GM12878 (cell line): ENCODE results near the gene PNPLA5. TPM values are rescaled to one million over a fixed set of nuclear protein-coding genes. Genes with fewer than 3 reads are reported as not detected.

ENCODE experiments used
- ATAC-seq: fragments of 200-7000 bp; cut with Tn5 transposase; 3 replicates; pipeline ENCODE4 v1.9.1; 2020; ENCODE audit warnings: mild to moderate bottlenecking, moderate library complexity
- BruUV-seq: library from RNA; stranded (reverse); fragments of 400-500 nt; replicated peaks from 2 replicates; lab custom pipeline; 2021; lab: Mats Ljungman, UMichigan
- CTCF ChIA-PET: fragments of 300-600 bp; sonication (Branson Sonifier 250); formaldehyde crosslinking; extraction: SDS; loops from one replicate; lab custom pipeline; 2021; ENCODE audit warnings: inconsistent platforms; lab: Yijun Ruan, JAX
- POLR2A ChIA-PET: fragments of 350-600 bp; formaldehyde crosslinking; extraction: SDS; loops from one replicate; lab custom pipeline; 2021; ENCODE audit warnings: inconsistent platforms; lab: Charles Lee
- RAD21 ChIA-PET: fragments of 300-600 bp; sonication (Branson Sonifier 250); formaldehyde crosslinking; loops from one replicate; lab custom pipeline; 2023; ENCODE audit warnings: antibody characterized with exemption; ENCODE audit not compliant: unreplicated experiment; lab: Charles Lee
- SMC1A ChIA-PET: fragments of 300-600 bp; sonication (Branson Sonifier 250); formaldehyde crosslinking; loops from one replicate; lab custom pipeline; 2023; ENCODE audit not compliant: unreplicated experiment, uncharacterized antibody; lab: Charles Lee
- DNase-seq: peaks from one replicate; pipeline ENCODE4 v3.0.0-alpha.2; 2011; ENCODE audit warnings: low read depth, low spot score
- FAIRE-seq: peaks from 3 replicates; lab custom pipeline; 2011; peaks lifted over from hg19 to GRCh38; lab: Jason Lieb, UNC
- H2AFZ ChIP-seq: 2 replicates; pipeline ENCODE4 v1.6.0; 2011; ENCODE audit warnings: low read depth, low read length, control low read depth; ENCODE audit not compliant: control insufficient read depth
- H3K27ac ChIP-seq: 2 replicates; pipeline ENCODE4 v1.5.1; 2011; ENCODE audit warnings: control low read depth; ENCODE audit not compliant: control insufficient read depth, insufficient read depth
- H3K27me3 ChIP-seq, 2 experiments: replicated peaks in 1 of 2; 2 replicates each; pipeline versions ENCODE4 v1.6.0 to v1.6.1; 2011; ENCODE audit warnings: low read length in 1 of 2; ENCODE audit not compliant: control insufficient read depth in 2 of 2, insufficient read depth in 2 of 2
- H3K36me3 ChIP-seq, 2 experiments: 2 replicates each; pipeline ENCODE4 v1.5.1; 2011; ENCODE audit warnings: low read length in 1 of 2; ENCODE audit not compliant: control insufficient read depth in 2 of 2, insufficient read depth in 2 of 2
- H3K4me1 ChIP-seq: 2 replicates; pipeline ENCODE4 v1.6.1; 2011; ENCODE audit warnings: mild to moderate bottlenecking, low read length, moderate library complexity, mixed read lengths; ENCODE audit not compliant: control insufficient read depth, insufficient read depth
- H3K4me2 ChIP-seq: 2 replicates; pipeline ENCODE4 v1.6.0; 2011; ENCODE audit warnings: control low read depth; ENCODE audit not compliant: control insufficient read depth, insufficient read depth
- H3K4me3 ChIP-seq: fragments of 200-600 bp; sonication (generic); 2 replicates; pipeline ENCODE4 v1.5.1; 2016
- H3K79me2 ChIP-seq: 2 replicates; pipeline ENCODE4 v1.6.0; 2011; ENCODE audit warnings: low read length; ENCODE audit not compliant: control insufficient read depth, insufficient read depth
- H3K9ac ChIP-seq: 2 replicates; pipeline ENCODE4 v1.8.0; 2011; ENCODE audit warnings: low read length, control low read depth, mixed read lengths; ENCODE audit not compliant: control insufficient read depth, insufficient read depth
- H3K9me3 ChIP-seq: replicated peaks from 3 replicates; pipeline ENCODE4 v1.5.1; 2011; ENCODE audit warnings: mild to moderate bottlenecking, low read length; ENCODE audit not compliant: control insufficient read depth, insufficient read depth
- H4K20me1 ChIP-seq: 2 replicates; pipeline ENCODE4 v1.6.0; 2011; ENCODE audit not compliant: control insufficient read depth, insufficient read depth
- ASH2L ChIP-seq: fragments of 300-600, 200-600 bp; sonication (generic); IDR thresholded peaks from 2 replicates; pipeline ENCODE4 v1.6.1; 2017; ENCODE audit warnings: low read depth, mild to moderate bottlenecking, borderline replicate concordance
- BRCA1 ChIP-seq: IDR thresholded peaks from 2 replicates; pipeline ENCODE4 v1.6.1; 2011; ENCODE audit warnings: low read depth, low read length, improper control_type of control experiment
- EED ChIP-seq: sonication (generic); IDR thresholded peaks from 2 replicates; pipeline ENCODE4 v1.6.1; 2016; ENCODE audit warnings: antibody characterized with exemption, low read depth
- JUND ChIP-seq: IDR thresholded peaks from 2 replicates; pipeline ENCODE4 v1.6.1; 2012; ENCODE audit warnings: low read depth, mild to moderate bottlenecking, low read length, improper control_type of control experiment, moderate library complexity
- KLF5 ChIP-seq: fragments of 450-650 bp; IDR thresholded peaks from 2 replicates; pipeline ENCODE4 v1.6.1; 2014; ENCODE audit warnings: mild to moderate bottlenecking; ENCODE audit not compliant: partially characterized antibody
- NFXL1 ChIP-seq: fragments of 450-650 bp; IDR thresholded peaks from 2 replicates; pipeline ENCODE4 v1.6.1; 2017; ENCODE audit warnings: antibody characterized with exemption, mild to moderate bottlenecking, borderline replicate concordance
- NRF1 ChIP-seq: conservative IDR thresholded peaks from 2 replicates; pipeline ENCODE4 v1.6.1; 2011; ENCODE audit warnings: mild to moderate bottlenecking, low read depth, low read length, improper control_type of control experiment
- RCOR1 ChIP-seq: conservative IDR thresholded peaks from 2 replicates; pipeline ENCODE4 v1.6.1; 2012; ENCODE audit warnings: low read depth, low read length, improper control_type of control experiment
- RFX5 ChIP-seq: IDR thresholded peaks from 2 replicates; pipeline ENCODE4 v1.6.1; 2011; ENCODE audit warnings: low read depth, low read length, improper control_type of control experiment
- SMAD1 ChIP-seq: fragments of 450-650 bp; IDR thresholded peaks from 2 replicates; pipeline ENCODE4 v1.6.1; 2018; ENCODE audit warnings: mild to moderate bottlenecking, low read depth; ENCODE audit not compliant: partially characterized antibody
- WGBS: methylation state at CpG from one replicate; pipeline ENCODE4 v1.1.6; 2016; ENCODE audit warnings: low lambda C conversion rate; ENCODE audit not compliant: insufficient replicate concordance, insufficient coverage; ENCODE audit errors: missing lambda C conversion rate; 5-methylcytosine and 5-hydroxymethylcytosine counted together
- in situ Hi-C: fragments of 300-500 bp; cut with MboI; formaldehyde crosslinking; loops from 9 replicates; pipeline ENCODE4 v1.14.3; 2018; ENCODE audit warnings: mixed read lengths
- intact Hi-C: fragments of 100-400 bp; cut with micrococcal nuclease; formaldehyde crosslinking; loops from one replicate; pipeline ENCODE4 v1.14.2; 2022; ENCODE audit not compliant: unreplicated experiment
- polyA plus RNA-seq, 11 experiments: library from polyadenylated mRNA; depleted of rRNA in 4 of 11; unstranded in 6 of 11; stranded (reverse) in 5 of 11; fragments of >200 nt; fragmentation: Nextera tagmentation in 4 of 11; fragmentation: Illumina TruSeq in 1 of 11; extraction: Ambion mirVana in 4 of 11; extraction: Trizol in 1 of 11; gene quantifications; 1 replicate in 1 of 11; 2 replicates in 10 of 11; pipeline versions ENCODE4 v1.2.1 to v1.2.3, GENCODE V29; 2011 to 2016; ENCODE audit warnings: inconsistent platforms in 2 of 11, missing spikeins in 2 of 11, low read depth in 1 of 11
- total RNA-seq, 4 experiments: library from RNA; depleted of rRNA in 3 of 4; stranded (reverse); fragments of >200 nt in 3 of 4; fragmentation: Illumina TruSeq in 1 of 4; extraction: Trizol in 1 of 4; gene quantifications; 2 replicates each; pipeline versions ENCODE4 v1.2.1 to v1.2.3, GENCODE V29; 2013 to 2021
- TF ChIP-seq, protein P1 (sequence below): IDR thresholded peaks from 2 replicates; pipeline ENCODE4 v1.6.1; 2012; ENCODE audit warnings: low read depth, low read length, improper control_type of control experiment
- TF ChIP-seq, protein P2 (sequence below): fragments of 450-650 bp; IDR thresholded peaks from 2 replicates; pipeline ENCODE4 v1.6.1; 2017; ENCODE audit warnings: low read depth, mild to moderate bottlenecking, moderate library complexity
- TF ChIP-seq, protein P3 (sequence below): IDR thresholded peaks from 2 replicates; pipeline ENCODE4 v1.6.1; 2012; ENCODE audit warnings: low read depth, low read length, improper control_type of control experiment
- TF ChIP-seq, protein P4 (sequence below): IDR thresholded peaks from 2 replicates; pipeline ENCODE4 v1.6.1; 2012; ENCODE audit warnings: improper control_type of control experiment, low read depth, low read length; ENCODE audit not compliant: insufficient replicate concordance

The PNPLA5 gene
- total and polyA plus RNA-seq, 10 of the 15 experiments (the other 5 are each of a cell fraction or from before 2014, with no cell fraction given): not detected

DNA sequence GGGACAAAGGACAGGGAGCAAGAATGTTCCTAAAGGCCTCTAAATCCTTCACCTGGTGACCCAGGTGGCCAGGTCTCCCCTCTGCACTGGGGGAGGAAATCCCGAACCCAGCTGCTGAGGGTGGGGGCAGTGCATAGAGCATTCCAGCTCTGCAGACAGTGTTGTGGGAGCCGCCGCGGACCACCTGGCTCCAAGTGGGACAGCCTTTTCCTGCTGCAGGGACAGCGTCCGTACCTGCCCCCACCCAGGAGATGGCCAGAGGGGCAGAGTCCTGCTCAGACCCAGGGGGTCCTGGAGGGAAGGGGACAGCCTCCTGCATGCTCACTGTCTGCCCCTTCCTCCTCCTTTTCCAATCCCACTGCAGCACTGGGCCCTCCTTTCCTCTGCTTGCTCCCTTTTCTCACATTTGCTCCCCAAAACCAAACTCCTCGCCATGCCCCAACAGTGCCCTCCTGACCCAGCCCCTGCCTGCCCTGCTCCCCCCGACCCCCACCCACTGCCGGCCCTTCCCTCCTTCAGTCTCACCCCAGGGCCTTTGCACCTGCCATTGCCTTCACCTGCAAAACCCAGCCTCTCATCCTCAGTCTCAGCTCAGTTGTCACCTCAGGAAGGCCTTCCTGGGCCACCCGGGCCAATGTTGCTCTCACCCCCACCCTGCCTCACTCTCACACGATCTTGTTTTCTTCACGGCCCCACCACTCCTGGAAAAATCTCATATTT lies 12.8 kb downstream of the PNPLA5 start:
- no peak overlapping the region for H3K9ac ChIP-seq
- 23% methylated on average over 12 of the region's 12 CpGs for WGBS
- RAD21 ChIA-PET: interaction anchor here (1.2 kb wide), 1 partner anchor 67 kb away, joined by 3 read pairs; no protein-coding TSS in a partner anchor
- H3K4me1 ChIP-seq: no peaks in the 10 kb centered on the region
- POLR2A ChIA-PET: no interaction called here
- BruUV-seq: no TSS peak
- in situ Hi-C loops: no loop called here
- no peak overlapping the region for H3K4me2 ChIP-seq
- H3K9me3 ChIP-seq: no peaks in the 10 kb centered on the region
- peaks cover 2 to 3% of the 10 kb centered on the region in 2 experiments; a peak in 1 of 4 replicates for H3K27me3 ChIP-seq
- FAIRE-seq: no peak
- no peak overlapping the region for H3K4me3 ChIP-seq
- no peaks in the 10 kb centered on the region for H3K36me3 ChIP-seq
- H3K79me2 ChIP-seq: no peaks in the 10 kb centered on the region
- intact Hi-C loops: no loop called here
- TF ChIP-seq, protein P1, sequence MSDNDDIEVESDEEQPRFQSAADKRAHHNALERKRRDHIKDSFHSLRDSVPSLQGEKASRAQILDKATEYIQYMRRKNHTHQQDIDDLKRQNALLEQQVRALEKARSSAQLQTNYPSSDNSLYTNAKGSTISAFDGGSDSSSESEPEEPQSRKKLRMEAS: no peak
- TF ChIP-seq, protein P2, sequence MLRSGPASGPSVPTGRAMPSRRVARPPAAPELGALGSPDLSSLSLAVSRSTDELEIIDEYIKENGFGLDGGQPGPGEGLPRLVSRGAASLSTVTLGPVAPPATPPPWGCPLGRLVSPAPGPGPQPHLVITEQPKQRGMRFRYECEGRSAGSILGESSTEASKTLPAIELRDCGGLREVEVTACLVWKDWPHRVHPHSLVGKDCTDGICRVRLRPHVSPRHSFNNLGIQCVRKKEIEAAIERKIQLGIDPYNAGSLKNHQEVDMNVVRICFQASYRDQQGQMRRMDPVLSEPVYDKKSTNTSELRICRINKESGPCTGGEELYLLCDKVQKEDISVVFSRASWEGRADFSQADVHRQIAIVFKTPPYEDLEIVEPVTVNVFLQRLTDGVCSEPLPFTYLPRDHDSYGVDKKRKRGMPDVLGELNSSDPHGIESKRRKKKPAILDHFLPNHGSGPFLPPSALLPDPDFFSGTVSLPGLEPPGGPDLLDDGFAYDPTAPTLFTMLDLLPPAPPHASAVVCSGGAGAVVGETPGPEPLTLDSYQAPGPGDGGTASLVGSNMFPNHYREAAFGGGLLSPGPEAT: no peak
- TF ChIP-seq RFX5 (no peak), BRCA1 (no peak), SMAD1 (no peak), NFXL1 (no peak), KLF5 (no peak), ASH2L (no peak), RCOR1 (no peak), JUND (no peak), EED (no peak), NRF1 (no peak)
- TF ChIP-seq, protein P3, sequence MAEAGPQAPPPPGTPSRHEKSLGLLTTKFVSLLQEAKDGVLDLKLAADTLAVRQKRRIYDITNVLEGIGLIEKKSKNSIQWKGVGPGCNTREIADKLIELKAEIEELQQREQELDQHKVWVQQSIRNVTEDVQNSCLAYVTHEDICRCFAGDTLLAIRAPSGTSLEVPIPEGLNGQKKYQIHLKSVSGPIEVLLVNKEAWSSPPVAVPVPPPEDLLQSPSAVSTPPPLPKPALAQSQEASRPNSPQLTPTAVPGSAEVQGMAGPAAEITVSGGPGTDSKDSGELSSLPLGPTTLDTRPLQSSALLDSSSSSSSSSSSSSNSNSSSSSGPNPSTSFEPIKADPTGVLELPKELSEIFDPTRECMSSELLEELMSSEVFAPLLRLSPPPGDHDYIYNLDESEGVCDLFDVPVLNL: no peak
- TF ChIP-seq, protein P4, sequence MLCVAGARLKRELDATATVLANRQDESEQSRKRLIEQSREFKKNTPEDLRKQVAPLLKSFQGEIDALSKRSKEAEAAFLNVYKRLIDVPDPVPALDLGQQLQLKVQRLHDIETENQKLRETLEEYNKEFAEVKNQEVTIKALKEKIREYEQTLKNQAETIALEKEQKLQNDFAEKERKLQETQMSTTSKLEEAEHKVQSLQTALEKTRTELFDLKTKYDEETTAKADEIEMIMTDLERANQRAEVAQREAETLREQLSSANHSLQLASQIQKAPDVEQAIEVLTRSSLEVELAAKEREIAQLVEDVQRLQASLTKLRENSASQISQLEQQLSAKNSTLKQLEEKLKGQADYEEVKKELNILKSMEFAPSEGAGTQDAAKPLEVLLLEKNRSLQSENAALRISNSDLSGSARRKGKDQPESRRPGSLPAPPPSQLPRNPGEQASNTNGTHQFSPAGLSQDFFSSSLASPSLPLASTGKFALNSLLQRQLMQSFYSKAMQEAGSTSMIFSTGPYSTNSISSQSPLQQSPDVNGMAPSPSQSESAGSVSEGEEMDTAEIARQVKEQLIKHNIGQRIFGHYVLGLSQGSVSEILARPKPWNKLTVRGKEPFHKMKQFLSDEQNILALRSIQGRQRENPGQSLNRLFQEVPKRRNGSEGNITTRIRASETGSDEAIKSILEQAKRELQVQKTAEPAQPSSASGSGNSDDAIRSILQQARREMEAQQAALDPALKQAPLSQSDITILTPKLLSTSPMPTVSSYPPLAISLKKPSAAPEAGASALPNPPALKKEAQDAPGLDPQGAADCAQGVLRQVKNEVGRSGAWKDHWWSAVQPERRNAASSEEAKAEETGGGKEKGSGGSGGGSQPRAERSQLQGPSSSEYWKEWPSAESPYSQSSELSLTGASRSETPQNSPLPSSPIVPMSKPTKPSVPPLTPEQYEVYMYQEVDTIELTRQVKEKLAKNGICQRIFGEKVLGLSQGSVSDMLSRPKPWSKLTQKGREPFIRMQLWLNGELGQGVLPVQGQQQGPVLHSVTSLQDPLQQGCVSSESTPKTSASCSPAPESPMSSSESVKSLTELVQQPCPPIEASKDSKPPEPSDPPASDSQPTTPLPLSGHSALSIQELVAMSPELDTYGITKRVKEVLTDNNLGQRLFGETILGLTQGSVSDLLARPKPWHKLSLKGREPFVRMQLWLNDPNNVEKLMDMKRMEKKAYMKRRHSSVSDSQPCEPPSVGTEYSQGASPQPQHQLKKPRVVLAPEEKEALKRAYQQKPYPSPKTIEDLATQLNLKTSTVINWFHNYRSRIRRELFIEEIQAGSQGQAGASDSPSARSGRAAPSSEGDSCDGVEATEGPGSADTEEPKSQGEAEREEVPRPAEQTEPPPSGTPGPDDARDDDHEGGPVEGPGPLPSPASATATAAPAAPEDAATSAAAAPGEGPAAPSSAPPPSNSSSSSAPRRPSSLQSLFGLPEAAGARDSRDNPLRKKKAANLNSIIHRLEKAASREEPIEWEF: no peak
- no peak for ATAC-seq
- SMC1A ChIA-PET: no interaction called here
- H2AFZ ChIP-seq: no peak overlapping the region
- H3K27ac ChIP-seq: no peak overlapping the region
- CTCF ChIA-PET: no interaction called here
- H4K20me1 ChIP-seq: no peaks in the 10 kb centered on the region
- DNase-seq: no peak
